Activated naive CD8-positive, alpha-beta T cell treated with anti-CD3 and anti-CD28 coated beads, Interleukin-2, amount 10 ng/mL, durations not matched to agents 7 days and 5 days (primary cell): ENCODE data around the gene GSTA4. TPM values are rescaled to one million over a fixed set of nuclear protein-coding genes. Genes with fewer than 3 reads are reported as not detected.
"Not testable (repeated sequence)": the region's sequence is repeated elsewhere in the genome, so short reads cannot be mapped to it uniquely, and the experiment has no call there.

Experiments
- ATAC-seq: fragments of 150-1000 bp; cut with Tn5 transposase; one replicate; pipeline ENCODE4 v1.10.0; 2021; ENCODE audit warnings: low read depth, moderate library complexity
- POLR2A ChIA-PET: fragments of 350-600 bp; sonication (Branson Sonifier 250); formaldehyde crosslinking; loops from one replicate; lab custom pipeline; 2021; ENCODE audit warnings: antibody characterized with exemption; lab: Charles Lee
- DNase-seq: peaks from one replicate; pipeline ENCODE4 v3.0.0; 2021
- H3K27ac Mint-ChIP-seq: one replicate; pipeline ENCODE4 v1.8.0; 2022; ENCODE audit warnings: mild to moderate bottlenecking, mixed read lengths
- H3K27me3 Mint-ChIP-seq: one replicate; pipeline ENCODE4 v1.8.0; 2022; ENCODE audit warnings: mild to moderate bottlenecking, moderate library complexity, mixed read lengths
- H3K36me3 Mint-ChIP-seq: one replicate; pipeline ENCODE4 v1.8.0; 2021; ENCODE audit warnings: mild to moderate bottlenecking, mixed read lengths
- H3K4me1 Mint-ChIP-seq: one replicate; pipeline ENCODE4 v1.8.0; 2021; ENCODE audit warnings: mixed read lengths
- H3K4me3 Mint-ChIP-seq: one replicate; pipeline ENCODE4 v1.8.0; 2022; ENCODE audit warnings: mild to moderate bottlenecking, moderate library complexity, mixed read lengths
- H3K9me3 Mint-ChIP-seq: one replicate; pipeline ENCODE4 v1.8.0; 2021; ENCODE audit warnings: mixed read lengths
- total RNA-seq, 2 experiments: library from RNA; stranded (reverse); gene quantifications; one replicate each; pipeline ENCODE4 v1.2.3, GENCODE V29; 2021

GSTA4 gene, protein sequence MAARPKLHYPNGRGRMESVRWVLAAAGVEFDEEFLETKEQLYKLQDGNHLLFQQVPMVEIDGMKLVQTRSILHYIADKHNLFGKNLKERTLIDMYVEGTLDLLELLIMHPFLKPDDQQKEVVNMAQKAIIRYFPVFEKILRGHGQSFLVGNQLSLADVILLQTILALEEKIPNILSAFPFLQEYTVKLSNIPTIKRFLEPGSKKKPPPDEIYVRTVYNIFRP
- total RNA-seq: 1 to 10 TPM; 3.1 to 4.1 TPM

DNA sequence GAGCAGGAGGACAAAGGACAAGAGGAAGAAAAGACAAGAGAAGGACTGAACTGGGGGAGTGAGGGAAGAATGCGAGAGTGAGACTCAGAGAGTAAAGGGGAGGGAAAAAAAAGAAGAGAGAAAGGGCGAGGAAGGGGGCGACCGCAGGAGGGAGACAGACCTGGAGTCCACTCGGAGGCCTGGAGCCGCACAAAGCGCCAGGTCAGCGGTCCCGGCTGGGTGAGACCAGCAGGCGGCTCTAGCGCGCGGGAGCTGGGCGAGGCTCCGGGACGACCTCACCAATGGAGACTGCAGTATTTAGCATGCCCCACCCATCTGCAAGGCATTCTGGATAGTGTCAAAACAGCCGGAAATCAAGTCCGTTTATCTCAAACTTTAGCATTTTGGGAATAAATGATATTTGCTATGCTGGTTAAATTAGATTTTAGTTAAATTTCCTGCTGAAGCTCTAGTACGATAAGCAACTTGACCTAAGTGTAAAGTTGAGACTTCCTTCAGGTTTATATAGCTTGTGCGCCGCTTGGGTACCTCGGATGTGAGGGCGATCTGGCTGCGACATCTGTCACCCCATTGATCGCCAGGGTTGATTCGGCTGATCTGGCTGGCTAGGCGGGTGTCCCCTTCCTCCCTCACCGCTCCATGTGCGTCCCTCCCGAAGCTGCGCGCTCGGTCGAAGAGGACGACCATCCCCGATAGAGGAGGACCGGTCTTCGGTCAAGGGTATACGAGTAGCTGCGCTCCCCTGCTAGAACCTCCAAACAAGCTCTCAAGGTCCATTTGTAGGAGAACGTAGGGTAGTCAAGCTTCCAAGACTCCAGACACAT, at the start of gene GSTA4:
TSS of gene GSTA4 (minus strand) at position 196 of the 824 bp plus-strand sequence. CDS start 1,041 bp downstream, outside the sequence.
- H3K36me3 Mint-ChIP-seq, H3K9me3 Mint-ChIP-seq: not testable (repeated sequence)
- peaks cover 14% of the 10 kb centered on the region for H3K27me3 Mint-ChIP-seq
- peak; percentile 85 for DNase-seq
- H3K4me1 Mint-ChIP-seq: peaks cover 18% of the 10 kb centered on the region
- peak within 1 kb of the TSS; percentile 88 for H3K4me3 Mint-ChIP-seq
- peak; percentile 98 for ATAC-seq
- peak within 1 kb of the TSS; percentile 83 for H3K27ac Mint-ChIP-seq
- POLR2A ChIA-PET: interaction anchor here (0.9 to 1.5 kb wide), 2 partner anchors 11 to 71 kb away, joined by 11 to 12 read pairs; partner anchors contain the start of gene FBXO9

DNA sequence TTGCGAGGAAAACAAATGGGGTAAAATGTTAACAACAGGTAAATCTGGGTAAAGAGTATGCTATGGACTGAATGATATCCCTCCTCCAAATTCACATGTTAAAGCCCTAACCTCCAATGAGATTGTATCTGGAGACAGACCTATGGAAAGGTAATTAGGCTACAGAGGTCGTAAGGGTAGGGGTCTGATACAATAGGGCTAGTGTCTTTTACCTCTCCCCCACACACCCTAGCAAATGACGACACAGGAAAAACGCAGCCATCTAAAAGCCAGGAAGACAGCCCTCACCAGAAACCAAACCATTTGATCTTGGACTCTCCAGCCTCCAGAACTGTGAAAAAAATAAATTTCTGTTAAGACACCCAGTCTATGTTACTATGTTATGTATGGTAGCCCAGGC, 49.5 kb upstream of the GSTA4 start:
- Mint-ChIP-seq H3K27ac (no peak overlapping the region), H3K36me3 (peaks cover 16% of the 10 kb centered on the region), H3K27me3 (no peaks in the 10 kb centered on the region), H3K4me1 (peaks cover 19% of the 10 kb centered on the region), H3K4me3 (no peak overlapping the region), H3K9me3 (no peaks in the 10 kb centered on the region)
- DNase-seq (no peak), ATAC-seq (no peak)
- POLR2A ChIA-PET: no interaction called here

- DNase-seq: no peak
- Mint-ChIP-seq H3K9me3 (no peaks in the 10 kb centered on the region), H3K4me3 (no peak overlapping the region), H3K4me1 (peaks cover 15% of the 10 kb centered on the region), H3K36me3 (peaks cover 18% of the 10 kb centered on the region), H3K27ac (no peak overlapping the region), H3K27me3 (no peaks in the 10 kb centered on the region)
- POLR2A ChIA-PET: no interaction called here
- ATAC-seq: no peak
Measured at GRCh38 chr6:53044071-53044470, 49.0 kb upstream of the GSTA4 start.

DNA sequence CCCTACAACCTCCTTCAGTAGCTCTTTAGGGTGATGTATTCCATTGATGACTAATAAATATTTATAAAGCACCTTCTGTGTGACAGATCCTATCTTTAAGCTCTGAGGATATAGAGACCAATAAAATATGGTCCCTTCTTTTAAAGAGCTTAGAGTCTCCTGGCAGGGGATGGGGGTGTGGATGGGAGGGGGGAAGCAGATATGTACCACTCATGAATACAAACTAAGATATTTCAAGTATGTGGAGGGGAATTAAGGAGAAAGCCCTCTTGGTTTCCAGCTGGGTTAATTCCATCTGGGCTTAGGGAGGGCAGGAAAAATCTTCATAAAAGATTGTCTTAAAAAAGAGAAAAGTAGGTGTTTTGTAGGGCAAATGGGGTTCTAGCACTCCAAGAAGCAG, 48.5 kb upstream of the GSTA4 start:
- Mint-ChIP-seq H3K36me3 (peaks cover 18% of the 10 kb centered on the region), H3K9me3 (no peaks in the 10 kb centered on the region), H3K4me3 (no peak overlapping the region), H3K27ac (no peak overlapping the region), H3K4me1 (peaks cover 10% of the 10 kb centered on the region), H3K27me3 (no peaks in the 10 kb centered on the region)
- POLR2A ChIA-PET: no interaction called here
- no peak for DNase-seq
- ATAC-seq: no peak

DNA sequence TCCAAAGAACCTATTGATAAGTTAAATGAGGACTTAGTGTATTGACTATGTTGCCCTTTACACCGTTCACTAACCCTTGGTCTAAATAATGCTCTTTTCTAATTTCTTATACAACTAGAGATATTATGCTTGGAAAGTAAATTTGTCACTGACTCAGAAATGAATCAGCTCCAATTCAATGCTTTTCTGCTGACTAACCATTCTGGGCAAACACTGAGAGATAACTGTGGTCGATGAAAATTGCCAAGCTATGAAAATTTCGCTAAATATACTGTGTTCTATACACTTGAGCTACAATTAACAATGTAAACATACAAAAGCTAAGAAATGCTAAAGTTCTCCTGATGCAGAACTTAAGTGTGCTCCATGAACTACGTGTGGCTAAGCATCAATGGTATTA, 47.0 kb upstream of the GSTA4 start:
- POLR2A ChIA-PET: no interaction called here
- DNase-seq (no peak), ATAC-seq (no peak)
- Mint-ChIP-seq H3K4me1 (no peaks in the 10 kb centered on the region), H3K27me3 (no peaks in the 10 kb centered on the region), H3K27ac (no peak overlapping the region), H3K4me3 (no peak overlapping the region), H3K36me3 (peaks cover 18% of the 10 kb centered on the region), H3K9me3 (no peaks in the 10 kb centered on the region)

- Mint-ChIP-seq H3K9me3 (no peaks in the 10 kb centered on the region), H3K36me3 (peaks cover 22% of the 10 kb centered on the region), H3K4me1 (no peaks in the 10 kb centered on the region), H3K27me3 (no peaks in the 10 kb centered on the region), H3K27ac (no peak overlapping the region), H3K4me3 (no peak overlapping the region)
- ATAC-seq (no peak), DNase-seq (no peak)
- POLR2A ChIA-PET: no interaction called here
Measured at GRCh38 chr6:53041356-53041755, 46.3 kb upstream of the GSTA4 start.

GRCh38 chr6:53038596-53038995, 43.5 kb upstream of the GSTA4 start:
- Mint-ChIP-seq H3K27ac (no peak overlapping the region), H3K36me3 (peaks cover 21% of the 10 kb centered on the region), H3K4me3 (no peak overlapping the region), H3K27me3 (no peaks in the 10 kb centered on the region), H3K9me3 (no peaks in the 10 kb centered on the region), H3K4me1 (no peaks in the 10 kb centered on the region)
- ATAC-seq (no peak), DNase-seq (no peak)
- POLR2A ChIA-PET: interaction anchor here (0.5 kb wide), 1 partner anchor 152 kb away, joined by 3 read pairs; no protein-coding TSS in a partner anchor

- DNase-seq: no peak
- no peaks in the 10 kb centered on the region for H3K9me3 Mint-ChIP-seq
- H3K27me3 Mint-ChIP-seq: no peaks in the 10 kb centered on the region
- H3K36me3 Mint-ChIP-seq: peaks cover 25% of the 10 kb centered on the region
- no peak for ATAC-seq
- H3K27ac Mint-ChIP-seq: no peak overlapping the region
- H3K4me1 Mint-ChIP-seq: no peaks in the 10 kb centered on the region
- POLR2A ChIA-PET: no interaction called here
- no peak overlapping the region for H3K4me3 Mint-ChIP-seq
Measured at GRCh38 chr6:53038141-53038540, 43.1 kb upstream of the GSTA4 start.

DNA sequence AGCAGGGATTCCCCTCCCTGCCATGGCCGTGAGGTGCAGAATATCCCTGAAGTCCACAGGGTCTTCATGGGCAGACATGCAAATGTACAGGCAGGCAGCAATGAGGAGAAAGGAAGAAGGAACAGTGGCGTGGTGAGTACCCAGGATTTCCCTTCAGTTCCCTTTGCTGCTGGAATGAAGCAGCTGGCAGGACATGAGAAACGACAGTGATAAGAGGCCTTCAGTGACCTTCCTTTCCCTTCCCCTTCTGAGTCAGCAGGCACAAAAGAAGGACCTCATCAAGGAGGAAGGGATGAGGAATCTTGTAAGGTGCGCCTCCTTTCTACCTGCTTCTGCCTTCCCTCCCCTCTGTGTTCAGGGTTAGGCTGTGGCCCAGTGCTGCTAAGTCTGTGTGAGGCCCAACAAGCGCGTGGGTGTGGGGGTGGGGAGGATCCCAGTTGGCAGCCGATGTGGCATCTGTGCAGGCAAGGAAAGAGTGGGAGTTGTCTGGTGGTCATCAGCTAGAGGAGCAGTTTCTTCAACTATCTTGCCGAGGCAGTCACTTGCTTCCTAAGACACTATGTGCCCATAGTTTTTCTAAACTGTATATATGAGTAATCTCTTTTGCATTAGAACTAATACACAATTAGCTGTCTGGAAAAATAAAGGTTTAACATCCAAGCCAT, 40.6 kb upstream of the GSTA4 start:
- no peak overlapping the region for H3K4me3 Mint-ChIP-seq
- no peaks in the 10 kb centered on the region for H3K4me1 Mint-ChIP-seq
- POLR2A ChIA-PET: no interaction called here
- no peaks in the 10 kb centered on the region for H3K27me3 Mint-ChIP-seq
- no peak overlapping the region for H3K27ac Mint-ChIP-seq
- H3K36me3 Mint-ChIP-seq: peaks cover 20% of the 10 kb centered on the region
- DNase-seq (no peak), ATAC-seq (no peak)
- no peaks in the 10 kb centered on the region for H3K9me3 Mint-ChIP-seq

DNA sequence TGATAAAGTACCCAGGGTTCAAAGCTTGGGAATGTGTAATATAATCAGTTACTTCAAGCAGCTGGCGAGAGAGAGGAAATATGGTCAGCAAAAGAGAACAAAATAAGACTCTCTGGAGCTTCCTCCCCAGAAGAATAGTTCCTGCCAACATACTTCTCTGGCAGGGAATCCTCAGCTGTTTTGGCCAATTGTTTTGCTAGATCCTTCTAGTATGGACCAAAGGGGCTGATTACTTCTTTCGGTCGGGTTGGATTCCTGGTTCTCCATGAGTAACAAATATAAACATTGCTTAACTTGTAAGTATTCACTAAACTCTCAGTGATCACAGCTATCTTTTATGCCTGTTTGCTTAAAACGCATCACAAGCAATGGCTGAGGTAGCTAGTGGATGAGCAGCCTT, 38.7 kb upstream of the GSTA4 start:
- H3K36me3 Mint-ChIP-seq: peaks cover 10% of the 10 kb centered on the region

DNA sequence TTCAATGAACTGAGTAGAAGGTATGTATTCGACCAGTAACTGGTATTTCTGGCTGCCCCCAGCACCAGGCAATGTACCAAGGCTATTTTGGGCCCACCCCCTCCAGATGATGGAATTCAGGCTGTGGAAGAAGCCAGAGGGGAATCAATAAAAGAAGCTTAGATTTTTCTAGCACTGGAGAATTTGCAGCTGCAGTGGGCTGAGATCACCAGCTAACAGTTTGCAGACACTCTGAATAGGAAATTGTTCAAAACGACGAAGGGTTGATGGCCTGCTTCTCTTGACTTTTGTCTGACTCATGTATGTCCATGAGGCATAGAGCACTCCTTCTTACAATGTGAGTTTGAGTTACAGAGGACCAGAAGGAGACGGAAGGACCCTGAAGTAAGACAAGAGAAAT, 37.8 kb upstream of the GSTA4 start:
- Mint-ChIP-seq H3K4me1 (no peaks in the 10 kb centered on the region), H3K27me3 (no peaks in the 10 kb centered on the region), H3K9me3 (no peaks in the 10 kb centered on the region), H3K36me3 (peaks cover 10% of the 10 kb centered on the region), H3K4me3 (no peak overlapping the region), H3K27ac (no peak overlapping the region)
- POLR2A ChIA-PET: no interaction called here
- DNase-seq: no peak
- no peak for ATAC-seq

More for the DNA sequence above, 38.7 kb upstream of the GSTA4 start:
- Mint-ChIP-seq H3K27ac (no peak overlapping the region), H3K4me1 (no peaks in the 10 kb centered on the region), H3K9me3 (no peaks in the 10 kb centered on the region), H3K27me3 (no peaks in the 10 kb centered on the region), H3K4me3 (no peak overlapping the region)
- no peak for DNase-seq
- no peak for ATAC-seq
- POLR2A ChIA-PET: no interaction called here

- Mint-ChIP-seq H3K27me3 (no peaks in the 10 kb centered on the region), H3K4me1 (no peaks in the 10 kb centered on the region), H3K27ac (no peak overlapping the region), H3K36me3 (peaks cover 6% of the 10 kb centered on the region), H3K4me3 (no peak overlapping the region), H3K9me3 (no peaks in the 10 kb centered on the region)
- POLR2A ChIA-PET: no interaction called here
- DNase-seq: no peak
- no peak for ATAC-seq
Measured at GRCh38 chr6:53031281-53031680, 36.2 kb upstream of the GSTA4 start.

DNA sequence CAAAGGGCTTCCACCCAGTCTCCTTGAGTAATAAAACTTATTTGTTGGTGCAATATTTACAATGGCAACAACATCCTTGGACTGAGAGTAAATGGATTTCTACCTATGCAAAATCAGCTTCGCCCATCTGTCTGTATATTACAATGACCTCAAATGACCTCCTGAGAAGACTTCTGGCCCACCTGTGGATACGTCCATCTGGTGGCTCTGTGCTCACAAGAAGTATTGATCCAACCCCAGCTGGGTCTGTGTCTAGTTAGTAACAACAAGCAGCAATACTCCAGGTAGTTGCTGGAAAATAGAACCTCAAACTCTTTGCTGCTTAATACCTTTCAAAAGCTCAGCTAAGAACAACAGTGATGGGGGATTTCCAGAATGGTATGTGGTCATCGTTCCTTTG, 34.7 kb upstream of the GSTA4 start:
- H3K27me3 Mint-ChIP-seq: no peaks in the 10 kb centered on the region
- no peaks in the 10 kb centered on the region for H3K9me3 Mint-ChIP-seq
- no peak overlapping the region for H3K4me3 Mint-ChIP-seq
- no peaks in the 10 kb centered on the region for H3K4me1 Mint-ChIP-seq
- ATAC-seq (no peak), DNase-seq (no peak)
- no peak overlapping the region for H3K27ac Mint-ChIP-seq
- H3K36me3 Mint-ChIP-seq: peaks cover 10% of the 10 kb centered on the region
- POLR2A ChIA-PET: no interaction called here
